Lower leg skin (tissue), 3 donors: ENCODE data around the gene TAX1BP1.

Experiments used
- POLR2A ChIP-seq, 2 donors: fragments of 450-650 bp; IDR thresholded peaks; one replicate each; pipeline ENCODE4 v1.6.1; 2016 to 2017; ENCODE audit warnings: antibody characterized with exemption in 2 of 2, mild to moderate bottlenecking in 1 of 2, moderate library complexity in 1 of 2
- TF ChIP-seq, protein P1 (sequence below), 3 donors: fragments of 450-650 bp; IDR thresholded peaks; one replicate each; pipeline ENCODE4 v1.5.1; 2016; ENCODE audit warnings: antibody characterized with exemption in 3 of 3, mild to moderate bottlenecking in 3 of 3, moderate library complexity in 2 of 3

DNA sequence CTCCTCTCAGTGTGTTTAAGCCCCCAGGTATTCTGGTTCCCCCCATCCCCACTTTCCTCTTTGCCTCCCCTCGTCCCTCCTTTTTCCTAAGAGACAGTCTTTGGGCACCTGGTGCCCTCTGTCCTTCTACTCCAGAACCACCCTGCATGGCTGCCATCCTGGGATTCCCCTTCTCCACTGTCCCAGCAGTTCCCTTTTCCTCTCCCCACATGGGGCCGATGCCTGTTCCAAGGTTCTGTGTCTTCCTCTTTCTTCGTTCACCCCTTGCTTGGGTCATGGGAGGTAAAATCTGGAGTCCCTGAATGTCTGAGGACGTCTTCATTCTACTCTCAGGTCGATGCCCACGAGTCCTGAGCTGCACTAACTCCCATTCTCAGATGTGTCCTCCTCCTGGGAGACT is 120.8 kb downstream of the TAX1BP1 start:
- TF ChIP-seq, protein P1, sequence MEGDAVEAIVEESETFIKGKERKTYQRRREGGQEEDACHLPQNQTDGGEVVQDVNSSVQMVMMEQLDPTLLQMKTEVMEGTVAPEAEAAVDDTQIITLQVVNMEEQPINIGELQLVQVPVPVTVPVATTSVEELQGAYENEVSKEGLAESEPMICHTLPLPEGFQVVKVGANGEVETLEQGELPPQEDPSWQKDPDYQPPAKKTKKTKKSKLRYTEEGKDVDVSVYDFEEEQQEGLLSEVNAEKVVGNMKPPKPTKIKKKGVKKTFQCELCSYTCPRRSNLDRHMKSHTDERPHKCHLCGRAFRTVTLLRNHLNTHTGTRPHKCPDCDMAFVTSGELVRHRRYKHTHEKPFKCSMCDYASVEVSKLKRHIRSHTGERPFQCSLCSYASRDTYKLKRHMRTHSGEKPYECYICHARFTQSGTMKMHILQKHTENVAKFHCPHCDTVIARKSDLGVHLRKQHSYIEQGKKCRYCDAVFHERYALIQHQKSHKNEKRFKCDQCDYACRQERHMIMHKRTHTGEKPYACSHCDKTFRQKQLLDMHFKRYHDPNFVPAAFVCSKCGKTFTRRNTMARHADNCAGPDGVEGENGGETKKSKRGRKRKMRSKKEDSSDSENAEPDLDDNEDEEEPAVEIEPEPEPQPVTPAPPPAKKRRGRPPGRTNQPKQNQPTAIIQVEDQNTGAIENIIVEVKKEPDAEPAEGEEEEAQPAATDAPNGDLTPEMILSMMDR (IDR thresholded peaks at IDR 0.05): no peak
- TF ChIP-seq POLR2A (IDR thresholded peaks at IDR 0.05): no peak
